HEK293 (cell line): ENCODE results near the gene ATG12.

Experiments used
- CTCF ChIA-PET: fragments of 350-600 bp; formaldehyde crosslinking; extraction: SDS; loops from one replicate; lab custom pipeline; 2021; ENCODE audit warnings: antibody characterized with exemption; lab: Yijun Ruan, JAX
- POLR2A ChIA-PET: fragments of 300-600 bp; formaldehyde crosslinking; extraction: SDS; loops from one replicate; lab custom pipeline; 2020; ENCODE audit warnings: antibody characterized with exemption, inconsistent platforms; lab: Yijun Ruan, JAX
- H3K27ac ChIP-seq: fragments of 200-500 bp; sonication (Bioruptor generic); 2 replicates; pipeline ENCODE4 v1.5.1; 2014; ENCODE audit warnings: low read depth, low read length, control low read depth, inconsistent platforms; ENCODE audit errors: extremely low read depth
- H3K36me3 ChIP-seq, 2 experiments: fragments of 200-500 bp in 1 of 2; sonication (Bioruptor generic) in 1 of 2; 1 replicate in 1 of 2; 2 replicates in 1 of 2; pipeline ENCODE4 v1.5.1; 2014 to 2017; ENCODE audit warnings: inconsistent platforms in 2 of 2, low read length in 2 of 2; ENCODE audit not compliant: control insufficient read depth in 2 of 2, insufficient read depth in 1 of 2
- H3K4me1 ChIP-seq: fragments of 200-500 bp; sonication (Bioruptor generic); 2 replicates; pipeline ENCODE4 v1.5.1; 2014; ENCODE audit warnings: mild to moderate bottlenecking, low read length, inconsistent platforms; ENCODE audit not compliant: control insufficient read depth, insufficient read depth
- H3K4me3 ChIP-seq: 2 replicates; pipeline ENCODE4 v1.5.1; 2011; ENCODE audit warnings: low read depth, mild to moderate bottlenecking, control low read depth, low read length, moderate library complexity
- H3K9me3 ChIP-seq: fragments of 200-500 bp; sonication (Bioruptor generic); 2 replicates; pipeline ENCODE4 v1.5.1; 2014; ENCODE audit warnings: low read depth, low read length, inconsistent platforms; ENCODE audit not compliant: control insufficient read depth, insufficient read depth
- ZNF146 ChIP-seq: fragments of 450-650 bp; formaldehyde crosslinking; IDR thresholded peaks from 2 replicates; pipeline ENCODE4 v1.5.1; 2016; ENCODE audit warnings: missing biosample characterization, missing genetic modification characterization
- ZNF354C ChIP-seq: fragments of 450-650 bp; formaldehyde crosslinking; IDR thresholded peaks from 2 replicates; pipeline ENCODE4 v1.5.1; 2016; ENCODE audit warnings: missing biosample characterization, missing genetic modification characterization, low read depth, borderline replicate concordance
- ZNF830 ChIP-seq: fragments of 450-650 bp; IDR thresholded peaks from 2 replicates; pipeline ENCODE4 v1.5.0; 2018; ENCODE audit warnings: missing biosample characterization, missing genetic modification characterization, low read depth, mild to moderate bottlenecking, moderate library complexity
- TF ChIP-seq, protein P1 (sequence below): fragments of 450-650 bp; formaldehyde crosslinking; IDR thresholded peaks from 2 replicates; pipeline ENCODE4 v1.5.1; 2016; ENCODE audit warnings: missing biosample characterization, missing genetic modification characterization, borderline replicate concordance

ATG12 gene

DNA sequence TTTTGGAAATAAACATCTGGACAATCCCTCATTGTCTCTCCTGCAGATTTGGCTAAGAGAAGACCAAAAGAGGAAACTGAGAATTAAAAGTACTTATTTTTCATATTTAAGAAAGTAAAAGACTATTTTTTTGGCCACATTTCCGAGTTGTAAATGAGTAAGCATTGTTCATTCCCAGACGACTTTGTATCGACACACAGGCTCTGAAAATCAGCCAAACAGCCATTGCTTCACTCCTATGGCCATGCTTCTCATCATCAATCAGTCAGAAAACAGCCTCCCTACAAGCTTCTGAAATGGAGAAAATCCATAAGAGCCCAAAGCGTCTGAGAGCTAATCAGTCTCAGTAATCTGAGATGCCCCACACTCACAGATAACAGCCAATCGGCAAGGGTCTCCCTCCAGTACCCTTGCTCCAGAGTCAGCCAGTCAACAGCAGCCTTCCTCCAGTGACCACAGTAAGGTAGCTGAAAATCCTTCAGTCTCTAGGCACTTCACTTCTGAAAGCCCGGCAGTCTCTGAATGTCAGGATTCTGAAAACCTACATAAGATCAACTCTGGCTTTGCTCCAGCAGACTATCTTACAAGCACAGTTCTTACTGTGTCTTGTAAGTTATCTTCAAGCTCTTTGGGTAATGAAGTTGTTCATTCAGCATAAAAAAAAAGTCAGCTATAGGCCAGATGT is 55.8 kb downstream of the ATG12 start (continued):
- TF ChIP-seq ZNF146 (tag by site-specific recombination): no peak

DNA sequence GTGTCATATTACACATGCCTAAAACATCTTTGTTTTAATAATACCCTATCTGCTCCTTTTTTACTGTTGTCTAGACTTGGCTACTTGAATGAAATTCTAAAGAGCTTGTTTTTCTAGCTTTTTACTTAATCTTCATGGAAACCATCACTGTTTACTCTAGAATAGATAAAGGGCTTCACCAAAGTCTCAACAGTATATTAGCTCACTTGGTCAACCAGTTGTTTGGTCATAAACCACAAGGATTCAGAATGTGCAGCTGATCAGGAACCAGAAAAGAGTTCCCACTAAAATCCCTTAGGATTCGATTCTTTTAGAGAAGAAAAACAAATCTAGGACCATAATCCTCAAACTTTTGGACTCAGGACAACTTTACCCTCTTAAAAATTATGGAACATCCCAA is 62.9 kb downstream of the ATG12 start:
- no peaks in the 10 kb centered on the region for H3K9me3 ChIP-seq
- no peak overlapping the region for H3K27ac ChIP-seq
- H3K4me1 ChIP-seq: no peaks in the 10 kb centered on the region
- CTCF ChIA-PET: no interaction called here
- H3K36me3 ChIP-seq: no peaks in the 10 kb centered on the region
- POLR2A ChIA-PET: no interaction called here
- no peak overlapping the region for H3K4me3 ChIP-seq
- no peak for TF ChIP-seq ZNF354C
- TF ChIP-seq, protein P1, sequence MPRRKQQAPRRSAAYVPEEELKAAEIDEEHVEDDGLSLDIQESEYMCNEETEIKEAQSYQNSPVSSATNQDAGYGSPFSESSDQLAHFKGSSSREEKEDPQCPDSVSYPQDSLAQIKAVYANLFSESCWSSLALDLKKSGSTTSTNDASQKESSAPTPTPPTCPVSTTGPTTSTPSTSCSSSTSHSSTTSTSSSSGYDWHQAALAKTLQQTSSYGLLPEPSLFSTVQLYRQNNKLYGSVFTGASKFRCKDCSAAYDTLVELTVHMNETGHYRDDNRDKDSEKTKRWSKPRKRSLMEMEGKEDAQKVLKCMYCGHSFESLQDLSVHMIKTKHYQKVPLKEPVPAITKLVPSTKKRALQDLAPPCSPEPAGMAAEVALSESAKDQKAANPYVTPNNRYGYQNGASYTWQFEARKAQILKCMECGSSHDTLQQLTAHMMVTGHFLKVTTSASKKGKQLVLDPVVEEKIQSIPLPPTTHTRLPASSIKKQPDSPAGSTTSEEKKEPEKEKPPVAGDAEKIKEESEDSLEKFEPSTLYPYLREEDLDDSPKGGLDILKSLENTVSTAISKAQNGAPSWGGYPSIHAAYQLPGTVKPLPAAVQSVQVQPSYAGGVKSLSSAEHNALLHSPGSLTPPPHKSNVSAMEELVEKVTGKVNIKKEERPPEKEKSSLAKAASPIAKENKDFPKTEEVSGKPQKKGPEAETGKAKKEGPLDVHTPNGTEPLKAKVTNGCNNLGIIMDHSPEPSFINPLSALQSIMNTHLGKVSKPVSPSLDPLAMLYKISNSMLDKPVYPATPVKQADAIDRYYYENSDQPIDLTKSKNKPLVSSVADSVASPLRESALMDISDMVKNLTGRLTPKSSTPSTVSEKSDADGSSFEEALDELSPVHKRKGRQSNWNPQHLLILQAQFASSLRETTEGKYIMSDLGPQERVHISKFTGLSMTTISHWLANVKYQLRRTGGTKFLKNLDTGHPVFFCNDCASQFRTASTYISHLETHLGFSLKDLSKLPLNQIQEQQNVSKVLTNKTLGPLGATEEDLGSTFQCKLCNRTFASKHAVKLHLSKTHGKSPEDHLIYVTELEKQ (tag by site-specific recombination): no peak
- no peak for TF ChIP-seq ZNF830 (tag by site-specific recombination)
